Measurements from ENCODE around the gene RITA1.
A peak's percentile ranks its signal among the peaks of the same experiment; 100 is the strongest.

The RITA1 gene

GRCh38 chr12:113149361-113150150, 36.0 kb upstream of the RITA1 start, which contains the start of gene CFAP73:
CFAP73 (plus strand) TSS chr12:113149724; CDS start chr12:113149858, 134 bp downstream.
- DNase-seq (ENCODE audit: low spot score) = no peak
- TF ChIP-seq CTCF (IDR thresholded peaks at IDR 0.05; ENCODE audit: extremely low read depth, missing control alignments) = no peak

GRCh38 chr12:113151655-113152054, 33.9 kb upstream of the RITA1 start:
- no peak for DNase-seq (ENCODE audit: low spot score)
- TF ChIP-seq CTCF (IDR thresholded peaks at IDR 0.05; ENCODE audit: extremely low read depth, missing control alignments) = no peak

- no peak for TF ChIP-seq CTCF (IDR thresholded peaks at IDR 0.05; ENCODE audit: extremely low read depth, missing control alignments)
- DNase-seq (ENCODE audit: low spot score) = no peak
Measured at GRCh38 chr12:113152196-113152834, 33.2 kb upstream of the RITA1 start.

- peak; percentile 90 for DNase-seq (ENCODE audit: low spot score)
- peak; percentile 48 for TF ChIP-seq CTCF (IDR thresholded peaks at IDR 0.05; ENCODE audit: extremely low read depth, missing control alignments)
Measured at GRCh38 chr12:113152835-113153814, 32.4 kb upstream of the RITA1 start.

- TF ChIP-seq CTCF (IDR thresholded peaks at IDR 0.05; ENCODE audit: extremely low read depth, missing control alignments) = no peak
- peak; percentile 76 for DNase-seq (ENCODE audit: low spot score)
Measured at GRCh38 chr12:113154351-113154973, 31.1 kb upstream of the RITA1 start.

GRCh38 chr12:113155060-113155459, 30.5 kb upstream of the RITA1 start:
- TF ChIP-seq CTCF (IDR thresholded peaks at IDR 0.05; ENCODE audit: extremely low read depth, missing control alignments) = no peak
- no peak for DNase-seq (ENCODE audit: low spot score)
